ENCODE results near the gene GPR153.

DNA sequence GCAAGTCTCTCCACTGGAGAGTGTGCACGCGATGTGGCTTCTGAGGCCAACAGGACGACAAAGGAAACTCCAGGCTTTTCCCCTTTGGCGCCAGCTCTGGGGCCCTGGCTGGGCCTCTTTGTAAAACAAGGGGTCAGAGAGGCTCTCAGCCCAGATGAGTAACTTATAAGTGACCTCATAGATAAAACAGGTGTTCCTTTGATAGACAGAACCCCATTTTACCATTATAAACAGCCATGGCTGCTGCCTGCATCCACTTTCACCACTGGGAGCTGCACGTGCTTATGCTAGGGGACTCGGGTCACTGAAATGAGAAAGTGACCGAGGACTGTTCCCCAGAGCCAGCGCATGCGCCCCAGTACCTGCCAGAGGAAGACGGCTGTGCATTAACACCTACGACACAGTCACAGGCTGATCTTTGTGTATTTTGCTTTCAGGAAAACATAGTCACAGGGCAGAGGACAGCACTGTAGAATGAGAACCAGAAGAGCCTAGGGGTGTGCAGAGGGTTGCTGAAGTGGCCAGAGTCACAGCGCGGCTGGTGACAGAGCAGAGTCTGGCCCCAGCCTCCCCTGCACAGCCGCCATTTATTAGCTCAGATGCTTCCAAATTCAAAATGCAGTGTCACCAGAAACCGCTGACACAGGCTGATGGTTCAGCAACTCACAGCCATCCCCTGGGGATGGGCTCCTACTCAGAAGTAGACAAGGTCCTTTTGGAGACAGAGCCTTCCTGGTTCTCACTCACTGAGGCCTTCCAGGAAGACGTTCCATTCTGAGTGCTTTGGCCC is 42.3 kb downstream of the GPR153 start:
- TF ChIP-seq RAD21 (IDR thresholded peaks at IDR 0.05 in 1 of 2, conservative IDR thresholded peaks at IDR 0.05 in 1 of 2; ENCODE audit: low read depth in 2 of 2, low read length in 2 of 2) (no peak), CTCF (IDR thresholded peaks at IDR 0.05; ENCODE audit: control extremely low read depth in 1 of 3, insufficient read depth in 1 of 3, low read depth in 1 of 3, low read length in 3 of 3) (no peak), TAF1 (IDR thresholded peaks at IDR 0.05; ENCODE audit: low read depth, low read length) (no peak), POLR2A (IDR thresholded peaks at IDR 0.05; ENCODE audit: control extremely low read depth in 1 of 2, low read depth in 2 of 2, low read length in 2 of 2) (no peak), SIX5 (IDR thresholded peaks at IDR 0.05; ENCODE audit: low read depth, low read length) (no peak), EP300 (IDR thresholded peaks at IDR 0.05; ENCODE audit: borderline replicate concordance in 1 of 2, low read depth in 2 of 2, low read length in 2 of 2) (no peak), GABPA (IDR thresholded peaks at IDR 0.05; ENCODE audit: borderline replicate concordance, insufficient read depth, low read length) (no peak), USF2 (IDR thresholded peaks at IDR 0.05; ENCODE audit: low read length) (no peak), POLR2AphosphoS5 (IDR thresholded peaks at IDR 0.05; ENCODE audit: low read depth, low read length) (no peak), EZH2 (IDR thresholded peaks at IDR 0.05; ENCODE audit: low read depth, low read length, severe bottlenecking) (no peak), ZNF274 (IDR thresholded peaks at IDR 0.05; ENCODE audit: borderline replicate concordance, extremely low read depth, low read length) (no peak)

Measured in H1 (cell line).